Measurements from ENCODE around the gene FOXA2. TPM values are rescaled to one million over a fixed set of nuclear protein-coding genes. Genes with fewer than 3 reads are reported as not detected.

Gene FOXA2
- total RNA-seq, 2 donors from 2014 or later: 42.5 to 63.3 TPM

GRCh38 chr20:22616551-22616950 lies 32.2 kb upstream of the FOXA2 start:
- DNase-seq (no peak), ATAC-seq (no peak)
- TF ChIP-seq CTCF (IDR thresholded peaks at IDR 0.05) (no peak), POLR2A (IDR thresholded peaks at IDR 0.05) (no peak)
- Histone ChIP-seq H3K4me3 (no peak overlapping the region), H3K4me1 (peaks cover 5% of the 10 kb centered on the region), H3K9me3 (no peaks in the 10 kb centered on the region), H3K27ac (peak overlapping the region in 2 of 4 donors; percentile 21 to 27), H3K27me3 (no peaks in the 10 kb centered on the region), H3K36me3 (replicated peaks in 1 of 2; ENCODE audit: insufficient read depth in 1 of 2, low read depth in 2 of 2) (no peaks in the 10 kb centered on the region)
- 53 to 55% methylated on average over 3 of the region's 3 CpGs for WGBS, 2 donors
- intact Hi-C loops (cut with DNase I): no loop called here

DNA sequence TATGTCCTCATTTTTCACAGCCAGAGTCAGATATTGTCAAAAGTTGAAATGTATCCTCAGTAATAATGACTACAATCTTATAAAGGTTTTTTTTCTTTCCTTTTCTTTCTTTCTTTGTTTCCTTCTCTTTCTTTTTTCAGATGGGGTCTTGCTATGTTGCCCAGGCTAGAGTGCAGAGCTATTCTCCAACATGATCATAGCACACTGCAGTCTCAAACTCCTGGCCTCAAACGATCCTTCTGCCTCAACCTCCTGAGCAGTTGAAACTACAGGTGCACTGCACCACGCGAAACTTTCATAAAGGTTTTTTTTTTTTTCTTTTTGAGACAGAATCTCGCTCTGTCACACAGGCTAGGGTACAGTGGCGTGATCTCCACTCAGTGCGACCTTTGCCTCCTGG lies 31.1 kb upstream of the FOXA2 start:
- intact Hi-C loops (cut with DNase I): no loop called here
- DNase-seq (no peak), ATAC-seq (no peak)
- Histone ChIP-seq H3K27me3 (no peaks in the 10 kb centered on the region), H3K9me3 (no peaks in the 10 kb centered on the region), H3K4me3 (no peak overlapping the region), H3K27ac (no peak overlapping the region), H3K4me1 (peaks cover 5% of the 10 kb centered on the region), H3K36me3 (replicated peaks in 1 of 2; ENCODE audit: insufficient read depth in 1 of 2, low read depth in 2 of 2) (no peaks in the 10 kb centered on the region)
- WGBS, 2 donors: 68 to 87% methylated on average over 6 of the region's 6 CpGs
- TF ChIP-seq CTCF (IDR thresholded peaks at IDR 0.05) (no peak), POLR2A (IDR thresholded peaks at IDR 0.05) (no peak)

GRCh38 chr20:22611636-22612035 lies 27.3 kb upstream of the FOXA2 start:
- Histone ChIP-seq H3K36me3 (replicated peaks in 1 of 2; ENCODE audit: insufficient read depth in 1 of 2, low read depth in 2 of 2) (no peaks in the 10 kb centered on the region), H3K4me3 (no peak overlapping the region), H3K27ac (no peak overlapping the region), H3K4me1 (no peaks in the 10 kb centered on the region), H3K27me3 (no peaks in the 10 kb centered on the region), H3K9me3 (no peaks in the 10 kb centered on the region)
- TF ChIP-seq CTCF (IDR thresholded peaks at IDR 0.05) (no peak), POLR2A (IDR thresholded peaks at IDR 0.05) (no peak)
- intact Hi-C loops (cut with DNase I): no loop called here
- ATAC-seq: no peak
- DNase-seq: no peak

DNA sequence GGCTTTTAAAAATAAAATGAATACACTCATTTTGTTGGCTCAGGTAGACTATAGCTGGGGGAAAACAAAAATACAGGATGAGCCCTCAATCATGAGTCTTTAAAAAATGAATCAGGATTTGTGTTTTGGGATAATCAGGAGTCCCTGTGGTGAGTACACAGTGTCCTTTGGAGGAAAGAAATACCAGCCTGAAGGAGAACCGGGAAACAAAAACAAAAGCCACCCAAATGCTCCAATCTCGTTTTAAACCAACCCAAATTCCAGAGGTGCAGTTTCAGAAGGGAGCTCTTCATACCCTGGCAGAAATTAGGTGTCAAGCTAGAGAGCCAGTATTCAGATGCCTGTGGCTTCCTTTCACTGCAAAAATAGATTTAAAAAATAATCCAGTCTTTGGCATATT lies 23.3 kb upstream of the FOXA2 start:
- intact Hi-C loops (cut with DNase I): loop anchor here (10.0 kb wide), 1 partner anchor 57 kb away; no protein-coding TSS in a partner anchor
- 33 to 49% methylated on average over 2 of the region's 2 CpGs for WGBS, 2 donors
- Histone ChIP-seq H3K4me3 (no peak overlapping the region), H3K27me3 (no peaks in the 10 kb centered on the region), H3K36me3 (replicated peaks in 1 of 2; ENCODE audit: insufficient read depth in 1 of 2, low read depth in 2 of 2) (no peaks in the 10 kb centered on the region), H3K27ac (no peak overlapping the region), H3K4me1 (no peaks in the 10 kb centered on the region), H3K9me3 (no peaks in the 10 kb centered on the region)
- DNase-seq: no peak
- no peak for TF ChIP-seq POLR2A (IDR thresholded peaks at IDR 0.05)
- no peak for TF ChIP-seq CTCF (IDR thresholded peaks at IDR 0.05)
- ATAC-seq: no peak

GRCh38 chr20:22604815-22605214 lies 20.4 kb upstream of the FOXA2 start:
- TF ChIP-seq POLR2A (IDR thresholded peaks at IDR 0.05) (no peak), CTCF (IDR thresholded peaks at IDR 0.05) (no peak)
- H3K4me1 ChIP-seq: no peaks in the 10 kb centered on the region
- DNase-seq (no peak), ATAC-seq (no peak)
- no peak overlapping the region for H3K4me3 ChIP-seq
- no peak overlapping the region for H3K27ac ChIP-seq
- no peaks in the 10 kb centered on the region for H3K27me3 ChIP-seq
- intact Hi-C loops (cut with DNase I): loop anchor here (10.0 kb wide), 1 partner anchor 60 kb away; no protein-coding TSS in a partner anchor
- no peaks in the 10 kb centered on the region for H3K36me3 ChIP-seq (replicated peaks in 1 of 2; ENCODE audit: insufficient read depth in 1 of 2, low read depth in 2 of 2)
- H3K9me3 ChIP-seq: no peaks in the 10 kb centered on the region
